Left lung (tissue), 10 donors: Measurements from ENCODE around the gene FGGY. TPM values are rescaled to one million over a fixed set of nuclear protein-coding genes. Genes with fewer than 3 reads are reported as not detected.

ENCODE experiments used
- ATAC-seq: fragments of 200-7000 bp; cut with Tn5 transposase; one replicate; pipeline ENCODE4 v1.9.1; 2020; ENCODE audit warnings: moderate library complexity
- DNase-seq, 4 donors: peaks; one replicate each; pipeline ENCODE4 v3.0.0-alpha.2; 2013 to 2020
- H3K27ac ChIP-seq, 2 donors: fragments of 200-600 bp; sonication (generic) in 1 of 2; one replicate each; pipeline versions ENCODE4 v1.5.0 to v1.8.0; 2020 to 2021
- H3K27me3 ChIP-seq, 2 donors: fragments of 200-600 bp; sonication (generic) in 1 of 2; one replicate each; pipeline versions ENCODE4 v1.5.0 to v1.8.0; 2020 to 2021
- H3K36me3 ChIP-seq, 2 donors: fragments of 200-600 bp; sonication (generic) in 1 of 2; one replicate each; pipeline versions ENCODE4 v1.5.0 to v1.8.0; 2020 to 2021
- H3K4me1 ChIP-seq, 2 donors: fragments of 200-600 bp; one replicate each; pipeline ENCODE4 v1.8.0; 2021
- H3K4me3 ChIP-seq, 2 donors: fragments of 200-600 bp; sonication (generic) in 1 of 2; one replicate each; pipeline versions ENCODE4 v1.5.0 to v1.8.0; 2020 to 2021; ENCODE audit warnings: mild to moderate bottlenecking in 1 of 2
- H3K9me3 ChIP-seq, 2 donors: fragments of 200-600 bp; sonication (generic) in 1 of 2; one replicate each; pipeline versions ENCODE4 v1.5.0 to v1.8.0; 2020 to 2021
- intact Hi-C, 2 donors: fragments of 100-400 bp; cut with DNase I; formaldehyde crosslinking; loops; one replicate each; pipeline versions ENCODE4 v1.11.2 to v1.14.2; 2022
- polyA plus RNA-seq, 6 donors: library from polyadenylated mRNA; unstranded; fragments of 120-200 nt; gene quantifications; one replicate each; pipeline ENCODE4 v1.2.1, GENCODE V29; 2013; ENCODE audit not compliant: insufficient read length in 6 of 6
- total RNA-seq, 2 donors: library from RNA; stranded (reverse); fragmentation: NEBNext Ultra II Directional; extraction: Animal tissue kit (Norgen Biotek cat#: 25700); gene quantifications; one replicate each; pipeline ENCODE4 v1.2.1, GENCODE V29; 2021
- TF ChIP-seq, protein P1 (sequence below), 2 donors: fragments of 200-600 bp; sonication (generic) in 1 of 2; IDR thresholded peaks; one replicate each; pipeline versions ENCODE4 v1.5.0 to v1.8.0; 2021; ENCODE audit warnings: antibody characterized with exemption in 2 of 2
- donor health status: DM: no; HTN: yes; CAD: no.
- donor health status: DM: no; HTN: no; CAD: no.

FGGY gene
- total and polyA plus RNA-seq, 8 donors = 13.5 to 22.7 (median 18.4) TPM

DNA sequence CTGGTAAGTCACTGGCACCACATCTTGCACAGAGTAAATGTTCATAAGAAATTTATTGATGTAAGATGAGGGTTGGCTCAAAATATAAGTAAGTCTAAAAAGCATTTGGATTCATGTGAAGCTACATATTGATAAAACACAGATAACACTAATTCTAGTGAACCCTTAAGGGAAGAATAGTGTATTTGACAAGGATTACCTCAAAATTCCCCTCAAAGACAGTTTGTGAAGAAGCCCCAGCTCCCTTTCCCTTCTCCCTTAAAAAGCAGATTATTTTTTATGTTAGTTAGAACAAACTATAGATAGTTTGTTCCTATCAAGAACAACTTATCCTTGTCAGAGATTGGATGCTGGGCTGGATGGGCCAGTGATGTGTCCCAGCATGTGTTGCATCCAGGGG, 10.7 kb downstream of the FGGY start:
- Histone ChIP-seq H3K27me3 (no peaks in the 10 kb centered on the region), H3K9me3 (peaks cover 0 to 20% of the 10 kb centered on the region in 2 donors), H3K4me1 (no peaks in the 10 kb centered on the region), H3K27ac (no peak overlapping the region), H3K36me3 (no peaks in the 10 kb centered on the region), H3K4me3 (no peak overlapping the region)
- intact Hi-C loops = no loop called here
- no peak for ATAC-seq
- TF ChIP-seq, protein P1, sequence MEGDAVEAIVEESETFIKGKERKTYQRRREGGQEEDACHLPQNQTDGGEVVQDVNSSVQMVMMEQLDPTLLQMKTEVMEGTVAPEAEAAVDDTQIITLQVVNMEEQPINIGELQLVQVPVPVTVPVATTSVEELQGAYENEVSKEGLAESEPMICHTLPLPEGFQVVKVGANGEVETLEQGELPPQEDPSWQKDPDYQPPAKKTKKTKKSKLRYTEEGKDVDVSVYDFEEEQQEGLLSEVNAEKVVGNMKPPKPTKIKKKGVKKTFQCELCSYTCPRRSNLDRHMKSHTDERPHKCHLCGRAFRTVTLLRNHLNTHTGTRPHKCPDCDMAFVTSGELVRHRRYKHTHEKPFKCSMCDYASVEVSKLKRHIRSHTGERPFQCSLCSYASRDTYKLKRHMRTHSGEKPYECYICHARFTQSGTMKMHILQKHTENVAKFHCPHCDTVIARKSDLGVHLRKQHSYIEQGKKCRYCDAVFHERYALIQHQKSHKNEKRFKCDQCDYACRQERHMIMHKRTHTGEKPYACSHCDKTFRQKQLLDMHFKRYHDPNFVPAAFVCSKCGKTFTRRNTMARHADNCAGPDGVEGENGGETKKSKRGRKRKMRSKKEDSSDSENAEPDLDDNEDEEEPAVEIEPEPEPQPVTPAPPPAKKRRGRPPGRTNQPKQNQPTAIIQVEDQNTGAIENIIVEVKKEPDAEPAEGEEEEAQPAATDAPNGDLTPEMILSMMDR (IDR thresholded peaks at IDR 0.05) = no peak
- DNase-seq = no peak

DNA sequence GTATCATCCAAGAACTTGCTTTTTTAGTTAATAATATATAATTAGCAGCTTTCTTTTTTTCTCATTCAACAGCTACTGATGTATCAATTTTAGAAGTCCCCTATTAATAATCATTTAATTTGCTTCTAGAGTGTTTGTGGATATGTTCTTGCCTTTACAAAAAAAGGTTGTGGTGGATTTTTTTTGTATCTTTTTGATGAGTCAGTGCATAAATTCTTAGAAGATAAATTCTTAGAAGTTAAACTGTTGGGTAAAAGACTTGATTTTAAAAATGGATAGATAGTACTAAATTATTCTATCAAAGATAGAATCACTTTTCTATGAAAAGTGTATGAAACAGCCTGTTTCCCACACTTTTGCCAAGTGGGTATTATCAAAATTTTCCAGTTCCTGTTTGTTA, 11.9 kb downstream of the FGGY start:
- H3K27me3 ChIP-seq = no peaks in the 10 kb centered on the region
- intact Hi-C loops = no loop called here
- H3K9me3 ChIP-seq = peaks cover 0 to 20% of the 10 kb centered on the region in 2 donors
- H3K4me1 ChIP-seq = no peaks in the 10 kb centered on the region
- no peaks in the 10 kb centered on the region for H3K36me3 ChIP-seq
- TF ChIP-seq, protein P1 (IDR thresholded peaks at IDR 0.05) = no peak
- H3K4me3 ChIP-seq = no peak overlapping the region
- H3K27ac ChIP-seq = no peak overlapping the region
- no peak for ATAC-seq
- DNase-seq = no peak

DNA sequence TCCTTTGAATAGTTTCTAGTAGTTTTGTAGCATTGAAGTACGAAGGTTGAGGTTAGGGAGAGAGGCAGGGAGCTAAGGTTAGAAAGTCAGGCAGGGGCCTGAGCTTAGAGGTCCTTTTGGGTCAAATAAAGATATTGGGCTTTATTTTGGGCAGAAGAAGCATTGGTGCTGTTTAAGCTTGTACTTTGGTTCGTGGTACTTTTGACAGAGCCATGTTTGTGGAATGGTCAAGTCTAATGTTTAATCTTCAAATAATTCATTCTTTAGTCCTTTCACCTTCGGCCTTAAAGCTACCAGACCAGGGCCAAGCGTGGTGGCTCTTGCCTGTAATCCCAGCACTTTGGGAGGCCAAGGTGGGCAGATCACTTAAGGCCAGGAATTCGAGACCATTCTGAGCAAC, 12.5 kb downstream of the FGGY start:
- no peak for ATAC-seq
- no peak for DNase-seq
- Histone ChIP-seq H3K9me3 (peaks cover 0 to 18% of the 10 kb centered on the region in 2 donors), H3K36me3 (no peaks in the 10 kb centered on the region), H3K27me3 (no peaks in the 10 kb centered on the region), H3K27ac (no peak overlapping the region), H3K4me1 (no peaks in the 10 kb centered on the region), H3K4me3 (no peak overlapping the region)
- intact Hi-C loops = no loop called here
- TF ChIP-seq, protein P1 (IDR thresholded peaks at IDR 0.05) = no peak

DNA sequence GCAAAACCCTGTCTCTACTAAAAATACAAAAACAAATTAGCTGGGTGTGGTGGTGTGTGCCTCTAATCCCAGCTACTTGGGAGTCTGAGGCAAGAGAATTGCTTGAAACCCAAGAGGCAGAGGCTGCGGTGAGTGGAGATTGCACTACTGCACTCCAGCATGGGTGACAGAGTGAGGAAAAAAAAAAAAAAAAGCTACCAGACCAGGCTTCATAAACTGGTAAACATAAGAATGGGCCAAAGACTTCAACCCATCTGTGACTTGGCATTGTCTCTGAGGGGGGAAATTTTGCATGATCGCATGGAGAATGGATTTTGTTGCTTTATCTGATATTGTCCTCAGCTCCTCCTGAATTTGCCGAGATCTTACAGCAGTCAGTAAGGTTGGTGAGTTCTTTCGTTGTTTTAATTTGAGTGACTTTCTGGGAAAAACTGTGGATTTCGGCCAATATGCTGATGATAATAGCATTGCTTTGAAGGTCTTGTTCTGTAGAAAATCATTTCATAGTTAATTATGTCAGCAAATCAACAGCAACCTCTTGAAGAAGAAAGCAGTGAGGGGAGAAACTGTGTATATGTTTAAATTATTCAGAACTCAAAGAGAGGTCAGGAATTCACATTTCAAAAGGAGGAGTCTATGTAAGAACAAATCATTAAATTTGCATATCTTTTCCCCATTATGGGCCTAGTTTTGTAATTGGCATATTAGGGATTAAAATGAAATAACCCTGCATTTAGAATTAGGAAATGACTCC, 13.1 kb downstream of the FGGY start:
- ATAC-seq = no peak
- Histone ChIP-seq H3K9me3 (peaks cover 0 to 12% of the 10 kb centered on the region in 2 donors), H3K27me3 (no peaks in the 10 kb centered on the region), H3K36me3 (no peaks in the 10 kb centered on the region), H3K27ac (no peak overlapping the region), H3K4me1 (peaks cover 0 to 2% of the 10 kb centered on the region in 2 donors), H3K4me3 (no peak overlapping the region)
- intact Hi-C loops = no loop called here
- DNase-seq = peak in 1 of 4 donors; percentile 78
- TF ChIP-seq, protein P1 (IDR thresholded peaks at IDR 0.05) = no peak

DNA sequence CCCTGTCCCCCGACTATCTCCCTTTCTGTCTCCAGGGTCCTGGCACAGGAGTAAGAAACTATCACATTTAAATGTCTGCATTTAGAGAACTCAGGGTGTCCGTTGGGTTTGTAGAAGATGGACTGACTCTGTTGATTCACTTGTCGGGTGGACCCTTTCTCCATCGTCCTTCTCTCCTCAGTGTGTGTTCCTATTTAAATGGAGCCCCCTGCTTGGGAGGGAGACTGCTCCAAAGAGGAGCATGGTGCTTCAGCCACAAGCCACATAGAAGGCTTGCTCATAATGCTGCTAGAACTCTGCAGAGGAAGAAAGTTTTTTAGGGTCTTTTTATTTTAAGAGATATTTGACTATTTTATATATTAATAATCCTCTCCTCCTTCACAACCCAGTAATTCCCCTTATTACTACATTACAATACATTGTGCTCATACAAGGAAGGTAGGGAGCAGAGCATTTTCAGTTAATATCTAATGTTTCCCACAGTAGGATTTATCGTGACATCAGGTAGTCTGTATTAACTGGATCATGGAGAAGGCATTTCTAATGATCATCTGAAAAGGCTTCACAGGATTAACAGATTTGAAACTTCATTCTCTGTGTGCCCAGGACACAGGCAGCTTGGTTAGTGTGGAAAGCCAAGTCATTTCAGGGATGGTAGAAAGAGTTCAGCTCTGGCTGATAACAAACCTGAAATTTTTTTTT, 13.8 kb downstream of the FGGY start:
- Histone ChIP-seq H3K27ac (no peak overlapping the region), H3K4me3 (no peak overlapping the region), H3K4me1 (peaks cover 0 to 9% of the 10 kb centered on the region in 2 donors), H3K27me3 (no peaks in the 10 kb centered on the region), H3K36me3 (no peaks in the 10 kb centered on the region), H3K9me3 (peaks cover 0 to 5% of the 10 kb centered on the region in 2 donors)
- TF ChIP-seq, protein P1 (IDR thresholded peaks at IDR 0.05) = no peak
- ATAC-seq (no peak), DNase-seq (peak in 1 of 4 donors; percentile 33)
- intact Hi-C loops = no loop called here
